IMR-90 (cell line): ENCODE data around the gene NMRK2. TPM values are rescaled to one million over a fixed set of nuclear protein-coding genes. Genes with fewer than 3 reads are reported as not detected.

ENCODE experiments used
- ATAC-seq: fragments of 200-7000 bp; cut with Tn5 transposase; 2 replicates; pipeline ENCODE4 v1.9.1; 2020; ENCODE audit warnings: low read depth, mild to moderate bottlenecking, moderate library complexity
- BruUV-seq: library from RNA; stranded (reverse); fragments of 400-500 nt; replicated peaks from 2 replicates; lab custom pipeline; 2021; lab: Mats Ljungman, UMichigan
- CTCF ChIA-PET: fragments of 300-600 bp; formaldehyde crosslinking; extraction: SDS; loops from one replicate; lab custom pipeline; 2021; ENCODE audit warnings: antibody characterized with exemption; lab: Yijun Ruan, JAX
- POLR2A ChIA-PET: fragments of 300-600 bp; sonication (Branson Sonifier 250); formaldehyde crosslinking; loops from one replicate; lab custom pipeline; 2022; ENCODE audit warnings: antibody characterized with exemption; ENCODE audit not compliant: unreplicated experiment; lab: Charles Lee
- DNase-seq: peaks from one replicate; pipeline ENCODE4 v3.0.0; 2013
- H2AFZ ChIP-seq: replicated peaks from 2 replicates; pipeline ENCODE3; 2013; ENCODE audit warnings: low read length, mild to moderate bottlenecking; ENCODE audit not compliant: poor library complexity
- H2AK5ac ChIP-seq: 2 replicates; pipeline ENCODE4 v1.6.1; 2013; ENCODE audit warnings: low read depth, low read length, inconsistent platforms
- H2AK9ac ChIP-seq: replicated peaks from 2 replicates; pipeline ENCODE3; 2013; ENCODE audit warnings: mild to moderate bottlenecking, low read depth, low read length, moderate library complexity; ENCODE audit not compliant: poor library complexity
- H2BK120ac ChIP-seq: 2 replicates; pipeline ENCODE4 v1.6.1; 2013; ENCODE audit warnings: low read depth, low read length, inconsistent platforms
- H2BK15ac ChIP-seq: 3 replicates; pipeline ENCODE4 v1.6.1; 2013; ENCODE audit warnings: low read depth, low read length, inconsistent platforms
- H2BK20ac ChIP-seq: 2 replicates; pipeline ENCODE4 v1.6.1; 2013; ENCODE audit warnings: low read depth, mild to moderate bottlenecking, inconsistent platforms, low read length, moderate library complexity
- H2BK5ac ChIP-seq: 2 replicates; pipeline ENCODE4 v1.6.1; 2013; ENCODE audit warnings: mild to moderate bottlenecking, low read depth, low read length, inconsistent platforms; ENCODE audit not compliant: poor library complexity, severe bottlenecking
- H3K14ac ChIP-seq: replicated peaks from 2 replicates; pipeline ENCODE4 v1.6.1; 2013; ENCODE audit warnings: low read depth, low read length, inconsistent platforms
- H3K18ac ChIP-seq: 2 replicates; pipeline ENCODE4 v1.6.1; 2013; ENCODE audit warnings: low read depth, low read length, control low read depth
- H3K23ac ChIP-seq: 2 replicates; pipeline ENCODE4 v1.6.1; 2013; ENCODE audit warnings: low read depth, low read length, inconsistent platforms
- H3K27ac ChIP-seq: 2 replicates; pipeline ENCODE4 v1.5.1; 2013; ENCODE audit warnings: mild to moderate bottlenecking, control low read depth, low read length; ENCODE audit not compliant: insufficient read depth
- H3K27me3 ChIP-seq: 2 replicates; pipeline ENCODE4 v1.6.1; 2013; ENCODE audit warnings: low read length; ENCODE audit not compliant: control insufficient read depth, insufficient read depth
- H3K36me3 ChIP-seq: 2 replicates; pipeline ENCODE4 v1.6.1; 2013; ENCODE audit warnings: low read length, mixed read lengths; ENCODE audit not compliant: control insufficient read depth, insufficient read depth
- H3K4ac ChIP-seq: 2 replicates; pipeline ENCODE4 v1.6.1; 2013; ENCODE audit warnings: low read depth, low read length, inconsistent platforms
- H3K4me1 ChIP-seq: 2 replicates; pipeline ENCODE4 v1.6.1; 2013; ENCODE audit warnings: low read length, mixed read lengths; ENCODE audit not compliant: control insufficient read depth, insufficient read depth
- H3K4me2 ChIP-seq: 2 replicates; pipeline ENCODE4 v1.6.1; 2013; ENCODE audit warnings: low read depth, mild to moderate bottlenecking, control low read depth, low read length, moderate library complexity
- H3K4me3 ChIP-seq: 2 replicates; pipeline ENCODE4 v1.5.1; 2013; ENCODE audit warnings: low read depth, mild to moderate bottlenecking, control low read depth, low read length, moderate library complexity; ENCODE audit not compliant: insufficient read depth
- H3K56ac ChIP-seq: 2 replicates; pipeline ENCODE4 v1.6.1; 2013; ENCODE audit warnings: low read length, inconsistent platforms; ENCODE audit not compliant: insufficient read depth; ENCODE audit errors: extremely low read depth
- H3K79me1 ChIP-seq, 2 experiments: 2 replicates each; pipeline ENCODE4 v1.6.1; 2013; ENCODE audit warnings: low read length in 2 of 2, inconsistent platforms in 1 of 2, low read depth in 1 of 2
- H3K9ac ChIP-seq: 2 replicates; pipeline ENCODE4 v1.6.1; 2013; ENCODE audit warnings: low read depth, low read length, control low read depth
- H3K9me1 ChIP-seq: 2 replicates; pipeline ENCODE4 v1.6.1; 2013; ENCODE audit warnings: low read length, inconsistent platforms; ENCODE audit not compliant: insufficient read depth
- H3K9me3 ChIP-seq: 2 replicates; pipeline ENCODE4 v1.6.1; 2013; ENCODE audit warnings: low read length; ENCODE audit not compliant: control insufficient read depth, insufficient read depth
- H4K20me1 ChIP-seq: 2 replicates; pipeline ENCODE4 v1.6.1; 2013; ENCODE audit warnings: low read length, inconsistent platforms; ENCODE audit not compliant: insufficient read depth
- H4K5ac ChIP-seq: 2 replicates; pipeline ENCODE4 v1.6.1; 2013; ENCODE audit warnings: mild to moderate bottlenecking, low read depth, low read length, control low read depth
- H4K8ac ChIP-seq, 2 experiments: 2 replicates each; pipeline ENCODE4 v1.6.1; 2013; ENCODE audit warnings: low read depth in 2 of 2, low read length in 2 of 2, control low read depth in 1 of 2, inconsistent platforms in 1 of 2
- H4K91ac ChIP-seq: 2 replicates; pipeline ENCODE4 v1.6.1; 2013; ENCODE audit warnings: low read depth, low read length, inconsistent platforms; ENCODE audit not compliant: insufficient read depth
- CEBPB ChIP-seq: IDR thresholded peaks from 2 replicates; pipeline ENCODE4 v1.6.1; 2012; ENCODE audit warnings: low read depth, low read length, improper control_type of control experiment
- MXI1 ChIP-seq: IDR thresholded peaks from 2 replicates; pipeline ENCODE4 v1.6.1; 2012; ENCODE audit warnings: low read depth, mild to moderate bottlenecking, low read length, moderate library complexity, borderline replicate concordance
- NFE2L2 ChIP-seq: fragments of 150-350 bp; IDR thresholded peaks from 2 replicates; pipeline ENCODE4 v1.6.1; 2016; ENCODE audit warnings: low read depth, mild to moderate bottlenecking, low read length
- WGBS, 2 experiments: methylation state at CpG; one replicate each; pipeline versions ENCODE4 v1.1.5 to v1.1.7; 2013; ENCODE audit warnings: missing lambda C conversion rate in 2 of 2; ENCODE audit not compliant: insufficient read length in 1 of 2; ENCODE audit errors: extremely low coverage in 2 of 2; 5-methylcytosine and 5-hydroxymethylcytosine counted together
- dilution Hi-C: fragments of 300-500 bp; cut with HindIII; formaldehyde crosslinking; loops from one replicate; pipeline ENCODE4 v1.14.3; 2018; ENCODE audit warnings: low sequenced_read_pairs; ENCODE audit not compliant: unreplicated experiment
- in situ Hi-C: fragments of 300-500 bp; cut with MboI; formaldehyde crosslinking; loops from 3 replicates; pipeline ENCODE4 v1.14.3; 2019; ENCODE audit warnings: low sequenced_read_pairs, inconsistent platforms, mixed read lengths
- intact Hi-C: fragments of 100-400 bp; cut with micrococcal nuclease; formaldehyde crosslinking; loops from 2 replicates; pipeline ENCODE4 v1.10.0; 2022
- polyA plus RNA-seq, 3 experiments: library from polyadenylated mRNA; depleted of rRNA; stranded (reverse); fragments of >200 nt; gene quantifications; 2 replicates each; pipeline ENCODE4 v1.2.3, GENCODE V29; 2012; ENCODE audit warnings: low replicate concordance in 1 of 3
- total RNA-seq: library from RNA; depleted of rRNA; stranded (reverse); fragments of >200 nt; gene quantifications from 2 replicates; pipeline ENCODE4 v1.2.3, GENCODE V29; 2012

NMRK2 gene
- total and polyA plus RNA-seq, 2 of the 4 experiments (the other 2 are of a cell fraction): not detected

DNA sequence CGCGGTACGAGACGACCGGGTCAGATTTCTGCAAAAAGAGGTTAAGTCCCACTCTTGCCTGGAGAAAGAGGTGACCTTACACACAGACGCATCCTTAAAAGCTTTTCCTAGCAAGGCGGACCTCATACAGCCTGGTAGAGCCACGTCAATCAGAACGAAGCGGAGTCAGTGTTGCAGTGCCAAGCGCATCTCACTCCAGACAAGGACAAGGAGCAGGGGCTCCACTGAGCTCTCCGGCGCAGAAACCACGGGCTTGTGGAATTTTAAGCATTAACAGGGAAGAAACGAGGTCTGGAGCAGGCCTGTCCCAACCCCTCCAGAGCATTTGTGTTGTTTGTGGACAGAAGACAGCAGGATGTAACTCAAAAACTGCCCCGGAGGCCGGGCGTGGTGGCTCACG lies 45.3 kb downstream of the NMRK2 start:
- Histone ChIP-seq H3K79me1 (peaks cover 14 to 77% of the 10 kb centered on the region in 2 experiments), H3K4me2 (no peak overlapping the region), H3K27me3 (no peaks in the 10 kb centered on the region), H2BK5ac (no peak overlapping the region), H4K8ac (no peak overlapping the region), H2AK5ac (no peak overlapping the region), H2AFZ (no peak overlapping the region), H3K9ac (no peak overlapping the region), H3K9me3 (no peaks in the 10 kb centered on the region), H3K27ac (no peak overlapping the region), H3K4me3 (no peak overlapping the region), H4K20me1 (peaks cover 84% of the 10 kb centered on the region), H3K18ac (no peak overlapping the region), H3K9me1 (peaks cover 15% of the 10 kb centered on the region; the same call in 1 of the 2 replicates), H3K14ac (no peak overlapping the region), H4K91ac (no peak overlapping the region), H4K5ac (no peak overlapping the region), H3K23ac (no peak overlapping the region), H2BK120ac (no peak overlapping the region), H3K4me1 (no peaks in the 10 kb centered on the region), H3K4ac (no peak overlapping the region), H2AK9ac (no peak overlapping the region), H3K36me3 (peaks cover 77% of the 10 kb centered on the region), H2BK20ac (no peak overlapping the region), H2BK15ac (no peak overlapping the region), H3K56ac (no peak overlapping the region)
- no TSS peak for BruUV-seq
- dilution Hi-C loops: no loop called here
- ATAC-seq: no peak
- WGBS, 2 experiments: 96% methylated on average over 13 of the region's 19 CpGs; no CpG with 5 or more reads in 1 of the 2 experiments
- ChIA-PET CTCF (interaction anchor here (1.6 kb wide), 1 partner anchor 9 kb away, joined by 3 read pairs; no protein-coding TSS in a partner anchor), POLR2A (no interaction called here)
- no peak for TF ChIP-seq MXI1
- TF ChIP-seq CEBPB: no peak
- no peak for TF ChIP-seq NFE2L2
- in situ Hi-C loops: no loop called here
- intact Hi-C loops: no loop called here
- no peak for DNase-seq
